GM21367 (cell line): ENCODE results near the gene TMEM126A.
"Not testable (repeated sequence)": the region's sequence is repeated elsewhere in the genome, so short reads cannot be mapped to it uniquely, and the experiment has no call there.

Experiments used
- ATAC-seq: cut with Tn5 transposase; IDR thresholded peaks from one replicate; pipeline ENCODE4 v1.9.1; 2021; ENCODE audit not compliant: unreplicated experiment

The TMEM126A gene

GRCh38 chr11:85647604-85648299 lies at the start of gene TMEM126A:
TMEM126A (plus strand) TSS chr11:85647967; CDS start chr11:85650256, 2,289 bp downstream.
- peak; percentile 98 for ATAC-seq

GRCh38 chr11:85599083-85599482 lies 48.7 kb upstream of the TMEM126A start:
- ATAC-seq = no peak

- no peak for ATAC-seq
These were observed 45.1 kb upstream of the TMEM126A start for GRCh38 chr11:85602526-85603213.

DNA sequence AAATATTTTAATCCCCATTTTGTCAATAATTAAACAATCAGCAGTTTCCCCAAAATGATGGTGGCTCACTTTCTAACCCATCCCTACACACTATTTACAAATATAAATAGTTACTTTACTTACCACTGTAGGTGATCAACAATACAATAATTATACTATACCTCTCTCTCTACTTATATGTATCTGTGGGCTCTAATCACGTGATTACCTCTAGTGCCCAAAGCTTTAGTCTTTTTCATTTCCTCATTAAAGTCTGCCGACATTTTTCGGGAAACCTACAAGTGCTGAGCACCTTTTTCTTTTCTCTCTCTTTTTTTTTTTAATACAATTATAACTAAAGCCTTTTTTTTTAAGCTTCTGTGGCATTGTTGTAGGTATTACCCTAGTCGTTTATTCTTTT lies 44.5 kb upstream of the TMEM126A start:
- ATAC-seq = no peak

DNA sequence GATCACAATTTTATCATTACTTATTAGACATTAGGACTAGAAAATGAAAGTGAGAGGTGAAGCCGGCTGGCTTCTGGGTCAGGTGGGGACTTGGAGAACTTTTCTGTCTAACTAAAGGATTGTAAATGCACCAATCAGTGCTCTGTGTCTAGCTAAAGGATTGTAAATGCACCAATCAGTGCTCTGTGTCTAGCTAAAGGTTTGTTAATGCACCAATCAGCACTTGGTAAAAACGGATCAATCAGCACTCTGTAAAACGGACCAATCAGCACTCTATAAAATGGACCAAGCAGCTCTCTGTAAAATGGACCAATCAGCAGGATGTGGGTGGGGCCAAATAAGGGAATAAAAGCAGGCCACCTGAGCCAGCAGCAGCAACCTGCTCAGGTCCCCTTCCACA lies 41.5 kb upstream of the TMEM126A start:
- ATAC-seq = not testable (repeated sequence)

DNA sequence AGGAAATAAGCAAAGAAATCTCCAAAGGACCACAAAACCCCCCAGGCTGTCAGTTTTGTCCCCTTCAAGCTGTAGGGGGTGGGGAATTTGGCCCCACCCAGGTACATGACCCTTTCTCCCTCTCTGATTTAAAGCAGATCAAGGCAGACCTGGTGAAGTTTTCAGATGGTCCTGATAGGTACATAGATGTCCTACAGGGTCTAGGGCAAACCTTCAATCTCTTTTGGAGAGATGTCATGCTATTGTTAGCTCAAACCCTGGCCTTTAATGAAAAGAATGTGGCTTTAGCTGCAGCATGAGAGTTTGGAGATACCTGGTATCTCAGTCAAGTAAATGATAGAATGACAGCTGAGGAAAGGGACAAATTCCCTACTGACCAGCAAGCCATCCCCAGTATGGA lies 39.1 kb upstream of the TMEM126A start:
- not testable (repeated sequence) for ATAC-seq

DNA sequence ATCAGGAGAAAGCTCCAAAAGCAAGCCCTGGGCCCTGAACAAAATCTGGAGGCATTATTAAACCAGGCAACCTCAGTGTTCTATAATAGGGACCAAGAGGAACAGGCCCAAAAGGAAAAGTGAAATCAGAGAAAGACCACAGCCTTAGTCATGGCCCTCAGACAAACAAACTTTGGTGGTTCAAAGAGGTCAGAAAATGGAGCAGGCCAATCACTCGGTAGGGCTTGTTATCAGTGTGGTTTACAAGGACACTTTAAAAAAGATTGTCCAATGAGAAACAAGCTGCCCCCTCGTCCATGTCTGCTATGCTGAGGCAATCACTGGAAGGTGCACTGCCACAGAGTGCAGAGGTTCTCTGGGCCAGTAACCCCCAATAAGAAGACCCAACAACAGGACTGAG lies 38.5 kb upstream of the TMEM126A start:
- ATAC-seq = not testable (repeated sequence)

DNA sequence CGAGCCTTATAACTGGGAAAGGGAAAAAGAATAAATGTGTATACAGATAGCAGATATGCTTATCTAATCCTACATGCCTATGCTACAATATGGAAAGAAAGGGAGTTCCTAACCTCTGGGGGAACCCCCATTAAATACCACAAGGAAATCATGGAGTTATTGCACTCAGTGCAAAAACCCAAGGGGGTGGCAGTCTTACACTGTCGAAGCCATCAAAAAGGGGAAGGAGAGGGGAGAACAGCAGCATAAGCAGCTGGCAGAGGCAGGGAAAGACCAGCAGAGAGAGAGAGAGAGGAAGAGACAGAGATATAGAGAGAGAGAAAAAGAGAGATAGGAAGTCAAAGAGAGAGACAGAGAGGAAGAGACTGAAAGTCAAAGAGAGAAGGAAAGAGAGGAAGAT lies 36.1 kb upstream of the TMEM126A start:
- ATAC-seq = not testable (repeated sequence)

DNA sequence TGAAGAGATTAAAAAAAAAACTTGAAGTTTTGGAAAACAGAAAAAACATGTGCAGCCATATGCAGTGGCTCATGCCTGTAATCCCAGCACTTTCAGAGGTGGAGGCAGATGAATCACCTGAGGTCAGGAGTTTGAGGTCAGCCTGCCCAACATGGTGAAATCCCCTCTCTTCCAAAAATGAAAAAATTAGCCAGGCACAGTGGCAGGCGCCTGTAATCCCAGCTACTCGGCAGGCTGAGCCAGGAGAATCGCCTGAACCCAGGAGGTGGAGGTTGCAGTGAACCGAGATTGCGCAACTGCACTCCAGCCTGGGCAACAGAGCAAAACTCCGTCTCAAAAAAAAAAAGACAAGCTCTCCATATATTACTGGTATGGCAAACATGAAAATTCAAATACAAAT lies 28.3 kb upstream of the TMEM126A start:
- ATAC-seq = no peak

DNA sequence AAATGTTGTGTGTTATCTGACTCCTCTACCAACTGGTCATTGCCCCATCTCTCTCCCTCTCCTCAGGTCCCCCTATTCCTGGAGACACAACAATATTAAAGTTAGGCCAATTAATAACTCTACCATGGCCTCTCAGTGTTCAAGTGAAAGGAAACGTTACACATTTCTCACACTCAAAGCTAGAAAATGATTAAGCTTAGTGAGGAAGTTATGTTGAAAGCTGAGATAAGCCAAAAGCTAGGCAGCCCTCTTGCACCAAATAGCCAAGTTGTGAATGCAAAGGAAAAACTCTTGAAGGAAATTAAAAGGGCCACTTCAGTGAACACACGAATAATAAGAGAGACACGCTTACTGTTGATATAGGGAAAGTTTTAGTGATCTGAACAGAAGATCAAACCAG lies 27.5 kb upstream of the TMEM126A start:
- no peak for ATAC-seq

GRCh38 chr11:85626496-85626895 lies 21.3 kb upstream of the TMEM126A start:
- no peak for ATAC-seq

DNA sequence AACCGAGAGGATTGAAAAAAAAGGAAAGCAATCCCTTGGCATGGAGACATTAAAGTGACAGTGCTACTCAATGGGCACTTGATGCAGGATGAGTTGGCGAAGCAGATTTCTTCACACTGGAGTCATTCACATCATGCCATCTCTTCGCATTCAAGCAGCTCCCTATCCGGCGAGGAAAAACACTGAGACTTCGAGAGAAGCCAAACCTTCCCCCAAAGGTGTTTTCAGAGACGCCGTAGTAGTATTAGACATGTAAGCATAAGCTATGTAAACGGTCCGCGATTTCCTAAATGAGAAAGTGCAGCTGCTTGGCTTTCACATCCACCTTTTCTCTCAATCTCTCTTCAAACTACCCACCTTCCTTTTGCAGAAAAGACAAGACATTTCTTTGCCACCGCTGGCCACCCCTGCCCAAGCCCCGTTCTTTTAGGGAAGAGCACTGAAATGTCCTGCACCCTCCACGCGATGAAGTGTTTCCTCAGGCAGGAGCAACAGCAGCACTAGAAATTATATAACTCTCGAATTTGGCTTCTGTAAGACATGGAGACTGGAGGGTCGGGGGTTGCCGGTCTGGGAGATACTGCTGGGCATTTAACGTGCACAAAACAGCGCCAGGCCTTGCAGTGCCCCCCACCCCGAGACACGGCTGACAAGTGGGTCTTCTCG lies 20.3 kb upstream of the TMEM126A start, which contains the start of gene DLG2:
Gene DLG2, minus strand, starts transcription at position 13 of the 666 bp plus-strand sequence.
- no peak for ATAC-seq

- peak; percentile 99 for ATAC-seq
These were observed 19.6 kb upstream of the TMEM126A start, which contains the start of gene TMEM126B for GRCh38 chr11:85627998-85628770. TMEM126B (plus strand) TSS chr11:85628593; CDS start chr11:85628608, 15 bp downstream.

DNA sequence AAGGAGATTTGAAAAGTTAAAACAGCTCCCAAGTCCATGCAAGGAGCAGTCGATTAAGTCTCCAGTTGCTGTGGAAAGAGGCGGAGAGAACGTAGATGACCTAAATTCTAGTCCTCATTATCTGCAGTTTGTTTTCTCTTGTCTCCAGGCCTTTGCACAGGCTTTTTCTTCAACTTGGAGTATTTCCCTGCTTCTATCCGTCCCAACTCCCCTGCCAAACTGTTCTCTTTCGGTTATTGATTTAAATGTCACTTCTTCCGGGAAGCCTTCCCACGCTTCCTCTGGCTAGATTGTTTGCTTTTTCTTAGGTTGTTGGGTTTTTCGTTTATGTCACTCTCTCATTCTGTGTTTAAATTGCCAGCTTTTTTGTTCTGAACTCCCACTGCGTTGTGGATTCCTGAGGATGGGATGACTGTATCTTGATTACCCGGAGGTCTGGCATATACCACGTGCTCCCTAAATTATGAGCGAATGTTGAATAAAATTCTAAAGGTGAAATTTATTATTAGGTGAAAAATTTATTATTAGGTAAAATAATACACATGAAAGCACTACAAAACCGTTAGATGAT lies 18.9 kb upstream of the TMEM126A start:
- peak; percentile 12 for ATAC-seq

- ATAC-seq = no peak
These were observed 13.0 kb upstream of the TMEM126A start for GRCh38 chr11:85634747-85635146.

DNA sequence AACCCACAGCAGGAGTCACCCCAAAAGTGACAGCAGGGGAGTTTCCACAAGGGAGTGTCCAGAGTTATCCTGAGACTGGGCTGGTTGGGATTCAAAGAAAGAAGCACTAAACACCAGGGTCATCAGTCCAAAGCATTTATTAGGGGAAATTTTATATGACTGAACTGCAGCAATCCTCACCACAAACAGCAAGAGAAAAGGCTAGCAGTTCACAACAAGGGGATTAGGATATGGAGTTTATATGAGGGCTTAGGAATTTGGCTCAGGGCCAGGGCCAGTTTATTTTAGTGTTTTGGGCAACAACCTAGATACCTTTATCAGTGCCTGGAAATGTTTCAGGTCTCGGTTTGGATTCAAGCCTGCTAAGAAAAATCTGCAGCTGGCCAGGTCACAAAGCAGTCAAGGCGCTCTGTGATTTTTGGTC lies 4.6 kb upstream of the TMEM126A start:
- ATAC-seq = no peak

- ATAC-seq = peak; percentile 3
These were observed 689 bp upstream of the TMEM126A start for GRCh38 chr11:85647078-85647477.

DNA sequence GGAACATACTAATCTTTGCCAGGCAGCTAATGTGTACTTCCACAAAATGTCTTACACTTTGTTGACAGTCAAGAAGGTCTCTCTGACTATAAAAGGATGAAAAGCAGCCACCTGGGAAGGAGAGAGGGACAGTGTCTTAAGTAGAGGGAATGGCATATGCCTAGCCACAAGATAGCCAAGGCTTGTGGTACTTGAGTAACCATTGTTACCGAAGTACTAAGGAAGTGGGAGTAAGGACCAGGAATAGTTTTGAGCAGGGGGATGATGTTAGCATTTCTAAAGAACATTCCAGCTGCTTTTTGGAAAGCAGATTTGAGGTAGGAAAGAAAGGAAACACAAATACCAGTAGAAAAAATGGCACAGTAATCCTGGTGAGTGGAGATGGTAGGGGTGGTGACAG lies 3.4 kb downstream of the TMEM126A start:
- no peak for ATAC-seq

DNA sequence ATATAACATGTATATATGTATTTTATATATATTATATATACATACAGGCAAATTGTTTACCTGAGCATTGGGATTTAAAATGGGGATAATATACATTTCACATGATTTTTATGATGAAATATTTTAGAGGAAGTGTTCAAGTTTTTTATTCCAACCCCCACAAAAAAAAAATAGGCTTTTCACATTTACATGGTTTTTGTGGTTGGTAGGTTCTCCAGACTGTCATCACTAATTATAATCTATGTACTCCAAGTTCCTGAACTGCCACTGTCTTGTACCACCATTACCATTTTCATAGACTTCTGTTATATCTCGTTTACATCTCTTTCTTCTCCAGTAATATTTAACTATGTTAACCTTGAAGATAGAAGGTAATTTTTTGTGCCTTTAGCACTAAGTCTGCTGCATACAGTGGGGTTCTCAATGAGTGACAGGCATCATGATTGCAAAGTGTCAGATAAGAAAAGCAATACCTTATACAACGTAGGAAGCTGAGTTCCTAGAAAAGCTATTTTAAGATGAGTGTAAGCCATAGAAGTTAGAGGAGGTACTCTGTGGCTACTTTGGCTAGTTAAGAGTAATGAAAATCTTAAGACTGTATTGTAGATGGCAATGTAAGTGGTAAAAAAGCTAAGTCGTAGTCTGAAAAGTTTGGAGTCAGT lies 5.2 kb downstream of the TMEM126A start:
- no peak for ATAC-seq

GRCh38 chr11:85654343-85654742 lies 6.6 kb downstream of the TMEM126A start:
- not testable (repeated sequence) for ATAC-seq
